Brain microvascular endothelial cell (primary cell): ENCODE results near the gene RNF115.

Experiments
- DNase-seq: peaks from one replicate; pipeline ENCODE4 v3.0.0-alpha.2; 2020
- H3K27ac ChIP-seq: fragments of 250-450 bp; sonication (Bioruptor Pico); 2 replicates; pipeline ENCODE4 v1.5.1; 2020; ENCODE audit warnings: mild to moderate bottlenecking, moderate library complexity
- H3K27me3 ChIP-seq: fragments of 250-450 bp; sonication (Bioruptor Pico); replicated peaks from 2 replicates; pipeline ENCODE4 v1.5.1; 2020; ENCODE audit warnings: mild to moderate bottlenecking
- H3K36me3 ChIP-seq: fragments of 250-450 bp; sonication (Bioruptor Pico); replicated peaks from 2 replicates; pipeline ENCODE4 v1.5.1; 2020; ENCODE audit warnings: mild to moderate bottlenecking
- H3K4me3 ChIP-seq: 2 replicates; pipeline ENCODE4 v1.5.1; 2011; ENCODE audit warnings: low read depth, mild to moderate bottlenecking, control low read depth, low read length, moderate library complexity
- CTCF ChIP-seq: IDR thresholded peaks from 2 replicates; pipeline ENCODE4 v1.5.1; 2011; ENCODE audit warnings: low read depth, mild to moderate bottlenecking, moderate library complexity, low read length, control low read depth, inconsistent platforms; ENCODE audit errors: missing control alignments
- in situ Hi-C: cut with HindIII; loops from 2 replicates; pipeline ENCODE4 v1.10.0; 2017; ENCODE audit warnings: low sequenced_read_pairs, low pct_ligation_motif_present

Gene RNF115

GRCh38 chr1:145784409-145784808, 39.5 kb downstream of the RNF115 start:
- no peak overlapping the region for H3K4me3 ChIP-seq
- in situ Hi-C loops = no loop called here
- H3K27me3 ChIP-seq = no peaks in the 10 kb centered on the region
- no peak overlapping the region for H3K27ac ChIP-seq
- DNase-seq = no peak
- no peak for TF ChIP-seq CTCF
- H3K36me3 ChIP-seq = no peaks in the 10 kb centered on the region

GRCh38 chr1:145782272-145783099, 41.4 kb downstream of the RNF115 start:
- DNase-seq = peak; percentile 58
- Histone ChIP-seq H3K4me3 (no peak overlapping the region), H3K27me3 (no peaks in the 10 kb centered on the region), H3K36me3 (no peaks in the 10 kb centered on the region), H3K27ac (peak overlapping the region; percentile 10)
- no peak for TF ChIP-seq CTCF
- in situ Hi-C loops = no loop called here

GRCh38 chr1:145778146-145778540, 45.8 kb downstream of the RNF115 start:
- H3K27me3 ChIP-seq = no peaks in the 10 kb centered on the region
- in situ Hi-C loops = no loop called here

GRCh38 chr1:145777357-145778145, 46.3 kb downstream of the RNF115 start:
- TF ChIP-seq CTCF = no peak
- DNase-seq = no peak
- no peaks in the 10 kb centered on the region for H3K27me3 ChIP-seq
- in situ Hi-C loops = no loop called here
- no peak overlapping the region for H3K4me3 ChIP-seq
- H3K27ac ChIP-seq = no peak overlapping the region
- no peaks in the 10 kb centered on the region for H3K36me3 ChIP-seq

More at GRCh38 chr1:145778146-145778540, 45.8 kb downstream of the RNF115 start:
- no peak overlapping the region for H3K4me3 ChIP-seq
- H3K27ac ChIP-seq = no peak overlapping the region
- TF ChIP-seq CTCF = no peak
- no peaks in the 10 kb centered on the region for H3K36me3 ChIP-seq
- no peak for DNase-seq

GRCh38 chr1:145773423-145773822, 50.5 kb downstream of the RNF115 start:
- no peak for TF ChIP-seq CTCF
- no peaks in the 10 kb centered on the region for H3K27me3 ChIP-seq
- H3K4me3 ChIP-seq = no peak overlapping the region
- no peak for DNase-seq
- no peak overlapping the region for H3K27ac ChIP-seq
- in situ Hi-C loops = no loop called here
- peaks cover under 1% of the 10 kb centered on the region for H3K36me3 ChIP-seq
